ENCODE data around the gene PDS5A.

The PDS5A gene

GRCh38 chr4:39893693-39894072 lies 84.0 kb downstream of the PDS5A start:
- no peak overlapping the region for H2AK5ac ChIP-seq (ENCODE audit: low read length)
- DNase-seq, result no peak
- H4K8ac ChIP-seq (ENCODE audit: low read depth, low read length), result no peak overlapping the region
- H4K91ac ChIP-seq (ENCODE audit: low read depth, low read length), result no peak overlapping the region
- no peak overlapping the region for H3K23ac ChIP-seq (ENCODE audit: low read length)
- no peak overlapping the region for H3K4me2 ChIP-seq (ENCODE audit: low read length)
- no peak overlapping the region for H3K27ac ChIP-seq (ENCODE audit: low read depth, low read length)
- no peaks in the 10 kb centered on the region for H3K79me2 ChIP-seq (ENCODE audit: control insufficient read depth, insufficient read depth, low read length, poor library complexity)
- peaks cover 30 to 31% of the 10 kb centered on the region in 2 experiments for H3K36me3 ChIP-seq (ENCODE audit: control insufficient read depth in 1 of 2, insufficient read depth in 2 of 2, low read length in 2 of 2)
- H2AFZ ChIP-seq (ENCODE audit: insufficient read depth, low read length, poor library complexity), result no peak overlapping the region
- no peak overlapping the region for H3K18ac ChIP-seq (ENCODE audit: low read length)
- no peak overlapping the region for H3K9ac ChIP-seq (ENCODE audit: low read length)
- H2BK12ac ChIP-seq (ENCODE audit: low read length), result no peak overlapping the region
- no peaks in the 10 kb centered on the region for H3K27me3 ChIP-seq (ENCODE audit: insufficient read depth, low read length)
- no CpG with 5 or more reads among the region's 3 CpGs for WGBS (ENCODE audit: extremely low coverage, insufficient coverage, insufficient read length)
- no peak overlapping the region for H3K4ac ChIP-seq (ENCODE audit: low read depth, low read length)
- H3K9me3 ChIP-seq (ENCODE audit: insufficient read depth, low read depth, low read length), result no peaks in the 10 kb centered on the region
- H2BK5ac ChIP-seq (ENCODE audit: low read depth, low read length, poor library complexity), result no peak overlapping the region
- no peak overlapping the region for H4K12ac ChIP-seq (ENCODE audit: low read depth, low read length)
- no peak overlapping the region for H3K14ac ChIP-seq (ENCODE audit: low read length)
- no peak overlapping the region for H2BK120ac ChIP-seq (ENCODE audit: insufficient read depth, low read length, poor library complexity)
- no peaks in the 10 kb centered on the region for H3K4me1 ChIP-seq (ENCODE audit: control insufficient read depth in 1 of 2, insufficient read depth in 2 of 2, low read length in 2 of 2)
- no peaks in the 10 kb centered on the region for H3K79me1 ChIP-seq (ENCODE audit: low read length)
- no peak overlapping the region for H3K4me3 ChIP-seq (ENCODE audit: low read depth, low read length)

GRCh38 chr4:39892988-39893692 lies 84.6 kb downstream of the PDS5A start:
- Histone ChIP-seq H4K12ac (ENCODE audit: low read depth, low read length) (no peak overlapping the region), H3K79me1 (ENCODE audit: low read length) (no peaks in the 10 kb centered on the region), H3K79me2 (ENCODE audit: control insufficient read depth, insufficient read depth, low read length, poor library complexity) (no peaks in the 10 kb centered on the region), H3K14ac (ENCODE audit: low read length) (no peak overlapping the region), H3K4me1 (ENCODE audit: control insufficient read depth in 1 of 2, insufficient read depth in 2 of 2, low read length in 2 of 2) (no peaks in the 10 kb centered on the region), H2BK120ac (ENCODE audit: insufficient read depth, low read length, poor library complexity) (no peak overlapping the region), H3K4me3 (ENCODE audit: low read depth, low read length) (no peak overlapping the region), H3K27ac (ENCODE audit: low read depth, low read length) (no peak overlapping the region), H2AK5ac (ENCODE audit: low read length) (no peak overlapping the region), H3K9me3 (ENCODE audit: insufficient read depth, low read depth, low read length) (no peaks in the 10 kb centered on the region), H3K36me3 (ENCODE audit: control insufficient read depth in 1 of 2, insufficient read depth in 2 of 2, low read length in 2 of 2) (peaks cover 30 to 31% of the 10 kb centered on the region in 2 experiments), H2BK12ac (ENCODE audit: low read length) (no peak overlapping the region), H3K23ac (ENCODE audit: low read length) (no peak overlapping the region), H3K9ac (ENCODE audit: low read length) (no peak overlapping the region), H3K4ac (ENCODE audit: low read depth, low read length) (no peak overlapping the region), H4K91ac (ENCODE audit: low read depth, low read length) (no peak overlapping the region), H4K8ac (ENCODE audit: low read depth, low read length) (no peak overlapping the region), H3K18ac (ENCODE audit: low read length) (no peak overlapping the region), H3K4me2 (ENCODE audit: low read length) (no peak overlapping the region), H3K27me3 (ENCODE audit: insufficient read depth, low read length) (no peaks in the 10 kb centered on the region), H2BK5ac (ENCODE audit: low read depth, low read length, poor library complexity) (no peak overlapping the region), H2AFZ (ENCODE audit: insufficient read depth, low read length, poor library complexity) (no peak overlapping the region)
- WGBS (ENCODE audit: extremely low coverage, insufficient coverage, insufficient read length), result 100% methylated on average over 1 of the region's 5 CpGs
- DNase-seq, result no peak

- Histone ChIP-seq H3K4me2 (ENCODE audit: low read length) (no peak overlapping the region), H3K4ac (ENCODE audit: low read depth, low read length) (no peak overlapping the region), H2AK5ac (ENCODE audit: low read length) (no peak overlapping the region), H4K91ac (ENCODE audit: low read depth, low read length) (no peak overlapping the region), H3K79me2 (ENCODE audit: control insufficient read depth, insufficient read depth, low read length, poor library complexity) (no peaks in the 10 kb centered on the region), H3K27me3 (ENCODE audit: insufficient read depth, low read length) (no peaks in the 10 kb centered on the region), H3K9ac (ENCODE audit: low read length) (no peak overlapping the region), H3K4me1 (ENCODE audit: control insufficient read depth in 1 of 2, insufficient read depth in 2 of 2, low read length in 2 of 2) (no peaks in the 10 kb centered on the region), H2BK12ac (ENCODE audit: low read length) (no peak overlapping the region), H3K36me3 (ENCODE audit: control insufficient read depth in 1 of 2, insufficient read depth in 2 of 2, low read length in 2 of 2) (peaks cover 15 to 22% of the 10 kb centered on the region in 2 experiments), H3K14ac (ENCODE audit: low read length) (no peak overlapping the region), H3K4me3 (ENCODE audit: low read depth, low read length) (no peak overlapping the region), H4K8ac (ENCODE audit: low read depth, low read length) (no peak overlapping the region), H3K23ac (ENCODE audit: low read length) (no peak overlapping the region), H2BK120ac (ENCODE audit: insufficient read depth, low read length, poor library complexity) (no peak overlapping the region), H2BK5ac (ENCODE audit: low read depth, low read length, poor library complexity) (no peak overlapping the region), H3K9me3 (ENCODE audit: insufficient read depth, low read depth, low read length) (no peaks in the 10 kb centered on the region), H3K18ac (ENCODE audit: low read length) (no peak overlapping the region), H3K27ac (ENCODE audit: low read depth, low read length) (no peak overlapping the region), H3K79me1 (ENCODE audit: low read length) (no peaks in the 10 kb centered on the region), H4K12ac (ENCODE audit: low read depth, low read length) (no peak overlapping the region), H2AFZ (ENCODE audit: insufficient read depth, low read length, poor library complexity) (no peak overlapping the region)
- no CpG with 5 or more reads among the region's 2 CpGs for WGBS (ENCODE audit: extremely low coverage, insufficient coverage, insufficient read length)
- no peak for DNase-seq
Measured at GRCh38 chr4:39889226-39889625, 88.5 kb downstream of the PDS5A start.

- no peak overlapping the region for H3K14ac ChIP-seq (ENCODE audit: low read length)
- no peaks in the 10 kb centered on the region for H3K9me3 ChIP-seq (ENCODE audit: insufficient read depth, low read depth, low read length)
- H3K79me1 ChIP-seq (ENCODE audit: low read length), result no peaks in the 10 kb centered on the region
- WGBS (ENCODE audit: extremely low coverage, insufficient coverage, insufficient read length), result 100% methylated on average over 3 of the region's 5 CpGs
- H4K91ac ChIP-seq (ENCODE audit: low read depth, low read length), result no peak overlapping the region
- no peak overlapping the region for H3K27ac ChIP-seq (ENCODE audit: low read depth, low read length)
- H3K4me1 ChIP-seq (ENCODE audit: control insufficient read depth in 1 of 2, insufficient read depth in 2 of 2, low read length in 2 of 2), result peaks cover 0 to 2% of the 10 kb centered on the region in 2 experiments
- no peak overlapping the region for H3K9ac ChIP-seq (ENCODE audit: low read length)
- H3K79me2 ChIP-seq (ENCODE audit: control insufficient read depth, insufficient read depth, low read length, poor library complexity), result no peaks in the 10 kb centered on the region
- no peak overlapping the region for H4K8ac ChIP-seq (ENCODE audit: low read depth, low read length)
- H2AK5ac ChIP-seq (ENCODE audit: low read length), result no peak overlapping the region
- H3K18ac ChIP-seq (ENCODE audit: low read length), result no peak overlapping the region
- H2BK120ac ChIP-seq (ENCODE audit: insufficient read depth, low read length, poor library complexity), result no peak overlapping the region
- H3K4me3 ChIP-seq (ENCODE audit: low read depth, low read length), result no peak overlapping the region
- H3K23ac ChIP-seq (ENCODE audit: low read length), result no peak overlapping the region
- no peaks in the 10 kb centered on the region for H3K27me3 ChIP-seq (ENCODE audit: insufficient read depth, low read length)
- no peak overlapping the region for H2BK12ac ChIP-seq (ENCODE audit: low read length)
- H2BK5ac ChIP-seq (ENCODE audit: low read depth, low read length, poor library complexity), result no peak overlapping the region
- no peak overlapping the region for H3K4me2 ChIP-seq (ENCODE audit: low read length)
- H3K36me3 ChIP-seq (ENCODE audit: control insufficient read depth in 1 of 2, insufficient read depth in 2 of 2, low read length in 2 of 2), result peaks cover 11 to 23% of the 10 kb centered on the region in 2 experiments
- H4K12ac ChIP-seq (ENCODE audit: low read depth, low read length), result no peak overlapping the region
- H3K4ac ChIP-seq (ENCODE audit: low read depth, low read length), result no peak overlapping the region
- DNase-seq, result no peak
- no peak overlapping the region for H2AFZ ChIP-seq (ENCODE audit: insufficient read depth, low read length, poor library complexity)
Measured at GRCh38 chr4:39888541-39888940, 89.2 kb downstream of the PDS5A start.
